H1 (cell line): ENCODE measurements around the gene KIAA0586. TPM values are rescaled to one million over a fixed set of nuclear protein-coding genes. Genes with fewer than 3 reads are reported as not detected.

Source experiments
- EZH2 ChIP-seq: fragments of 200-600 bp; sonication (generic); IDR thresholded peaks from 2 replicates; pipeline ENCODE4 v1.7.1; 2012; ENCODE audit warnings: low read depth, mild to moderate bottlenecking, moderate library complexity, low read length, inconsistent platforms; ENCODE audit not compliant: severe bottlenecking
- FOSL1 ChIP-seq: IDR thresholded peaks from 2 replicates; pipeline ENCODE4 v1.6.1; 2011; ENCODE audit warnings: mild to moderate bottlenecking, low read depth, low read length, moderate library complexity; ENCODE audit not compliant: insufficient read depth
- polyA plus RNA-seq, 7 experiments: library from polyadenylated mRNA; depleted of rRNA in 3 of 7; stranded (reverse) in 5 of 7; unstranded in 2 of 7; fragments of >200 nt in 5 of 7; fragments of 200-250 nt in 2 of 7; gene quantifications; 1 replicate in 5 of 7; 2 replicates in 1 of 7; 4 replicates in 1 of 7; pipeline versions ENCODE4 v1.2.1 to v1.2.3, GENCODE V29; 2011 to 2013; ENCODE audit warnings: missing spikeins in 2 of 7, mixed read lengths in 2 of 7
- total RNA-seq: library from RNA; stranded (reverse); fragmentation: NEBNext Ultra II Directional; extraction: Animal tissue kit (Norgen Biotek cat#: 25700); gene quantifications from 2 replicates; pipeline ENCODE4 v1.2.1, GENCODE V29; 2021

Gene KIAA0586
- total and polyA plus RNA-seq, 2 of the 8 experiments (the other 6 are each of a cell fraction or from before 2014, with no cell fraction given): 7.2 to 24.8 TPM

DNA sequence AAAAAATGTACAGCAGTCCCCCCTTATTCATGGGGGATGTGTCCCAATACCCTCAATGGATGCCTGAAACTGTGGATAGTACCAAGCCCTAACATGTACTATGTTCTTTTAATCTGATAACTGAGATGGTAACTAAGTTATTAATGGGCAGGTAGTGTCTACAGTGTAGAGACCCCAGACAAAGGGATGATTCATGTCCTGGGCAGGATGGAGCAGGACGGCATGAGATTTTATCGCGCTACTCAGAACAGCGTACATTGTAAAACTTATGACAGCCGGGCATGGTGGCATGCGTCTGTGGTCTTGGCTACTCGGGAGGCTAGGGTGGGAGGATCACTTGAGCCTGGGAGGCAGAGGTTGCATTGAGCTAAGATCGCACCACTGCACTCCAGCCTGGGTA lies 37.1 kb downstream of the KIAA0586 start (continued):
- no peak for TF ChIP-seq FOSL1
- TF ChIP-seq EZH2: no peak
